Panc1 (cell line): Measurements from ENCODE around the gene FOXB2. TPM values are rescaled to one million over a fixed set of nuclear protein-coding genes. Genes with fewer than 3 reads are reported as not detected.

Source experiments
- ATAC-seq: fragments of 200-7000 bp; cut with Tn5 transposase; 2 replicates; pipeline ENCODE4 v1.9.1; 2020; ENCODE audit warnings: mild to moderate bottlenecking, moderate library complexity
- BruUV-seq: library from RNA; stranded (reverse); fragments of 400-500 nt; replicated peaks from 2 replicates; lab custom pipeline; 2021; lab: Mats Ljungman, UMichigan
- CTCF ChIA-PET: fragments of 300-600 bp; sonication (Branson Sonifier 250); formaldehyde crosslinking; loops from one replicate; lab custom pipeline; 2022; ENCODE audit warnings: antibody characterized with exemption; lab: Charles Lee
- POLR2A ChIA-PET: fragments of 300-600 bp; sonication (Branson Sonifier 250); formaldehyde crosslinking; loops from one replicate; lab custom pipeline; 2022; ENCODE audit warnings: antibody characterized with exemption; lab: Charles Lee
- DNase-seq: peaks from one replicate; pipeline ENCODE4 v3.0.0-alpha.2; 2010; ENCODE audit warnings: low read depth, low spot score
- H3K27ac ChIP-seq: 2 replicates; pipeline ENCODE4 v1.5.1; 2011; ENCODE audit warnings: mild to moderate bottlenecking, low read length, inconsistent platforms
- H3K27me3 ChIP-seq: fragments of 200-500 bp; sonication (Bioruptor generic); 2 replicates; pipeline ENCODE4 v1.6.0; 2014; ENCODE audit warnings: low read length, inconsistent platforms; ENCODE audit not compliant: control insufficient read depth, insufficient read depth
- H3K36me3 ChIP-seq: fragments of 200-500 bp; sonication (Bioruptor generic); 2 replicates; pipeline ENCODE4 v1.5.1; 2014; ENCODE audit warnings: inconsistent platforms, mild to moderate bottlenecking, low read length, moderate library complexity; ENCODE audit not compliant: control insufficient read depth, insufficient read depth
- H3K4me1 ChIP-seq: 2 replicates; pipeline ENCODE4 v1.5.1; 2011; ENCODE audit warnings: inconsistent platforms, mild to moderate bottlenecking, low read length, moderate library complexity; ENCODE audit not compliant: control insufficient read depth, insufficient read depth
- H3K4me3 ChIP-seq, 2 experiments: 2 replicates each; pipeline ENCODE4 v1.5.1; 2011 to 2012; ENCODE audit warnings: low read depth in 2 of 2, low read length in 2 of 2, mild to moderate bottlenecking in 2 of 2, inconsistent platforms in 1 of 2, moderate library complexity in 1 of 2
- H3K9me3 ChIP-seq: fragments of 200-500 bp; sonication (Bioruptor generic); 2 replicates; pipeline ENCODE4 v1.5.1; 2014; ENCODE audit warnings: low read depth, mild to moderate bottlenecking, inconsistent platforms, low read length, moderate library complexity; ENCODE audit not compliant: control insufficient read depth, insufficient read depth
- CTCF ChIP-seq: fragments of 450-650 bp; IDR thresholded peaks from 2 replicates; pipeline ENCODE4 v1.5.1; 2017; ENCODE audit warnings: mild to moderate bottlenecking
- POLR2AphosphoS5 ChIP-seq: IDR thresholded peaks from 2 replicates; pipeline ENCODE4 v1.6.1; 2012; ENCODE audit warnings: mild to moderate bottlenecking, low read depth, low read length, moderate library complexity
- REST ChIP-seq, 2 experiments: IDR thresholded peaks; 2 replicates each; pipeline ENCODE4 v1.6.1; 2011 to 2012; ENCODE audit warnings: low read depth in 2 of 2, control low read depth in 1 of 2, low read length in 1 of 2, mild to moderate bottlenecking in 1 of 2, moderate library complexity in 1 of 2; ENCODE audit not compliant: insufficient read depth in 1 of 2
- SIN3A ChIP-seq: IDR thresholded peaks from 2 replicates; pipeline ENCODE4 v1.6.1; 2012; ENCODE audit warnings: low read depth, mild to moderate bottlenecking, low read length, moderate library complexity, borderline replicate concordance; ENCODE audit not compliant: insufficient read depth
- TCF7L2 ChIP-seq: IDR thresholded peaks from 2 replicates; pipeline ENCODE4 v1.6.1; 2011; ENCODE audit warnings: mild to moderate bottlenecking, low read depth, low read length, inconsistent platforms
- in situ Hi-C: cut with HindIII; loops from 2 replicates; pipeline ENCODE4 v1.10.0; 2016; ENCODE audit warnings: low sequenced_read_pairs, low pct_unique_long_range_greater_than_20kb
- intact Hi-C: fragments of 100-400 bp; cut with micrococcal nuclease; formaldehyde crosslinking; loops from one replicate; pipeline ENCODE4 v1.10.0; 2022; ENCODE audit not compliant: unreplicated experiment
- total RNA-seq: library from RNA; stranded (reverse); gene quantifications from one replicate; pipeline ENCODE4 v1.2.1, GENCODE V29; 2021; ENCODE audit not compliant: unreplicated experiment

The FOXB2 gene
- total RNA-seq, 1 experiment from 2014 or later = not detected

GRCh38 chr9:76999261-76999660, 20.2 kb upstream of the FOXB2 start:
- in situ Hi-C loops = no loop called here
- Histone ChIP-seq H3K27ac (no peak overlapping the region), H3K4me3 (no peak overlapping the region), H3K36me3 (no peaks in the 10 kb centered on the region), H3K4me1 (no peaks in the 10 kb centered on the region), H3K27me3 (no peaks in the 10 kb centered on the region), H3K9me3 (no peaks in the 10 kb centered on the region)
- BruUV-seq = no TSS peak
- ChIA-PET CTCF (no interaction called here), POLR2A (no interaction called here)
- TF ChIP-seq TCF7L2 (no peak), SIN3A (no peak), CTCF (no peak), REST (IDR thresholded peaks at IDR 0.05; ENCODE audit: insufficient read depth in 1 of 2, low read depth in 2 of 2, low read length in 1 of 2) (no peak), POLR2AphosphoS5 (no peak)
- DNase-seq (no peak), ATAC-seq (no peak)
- intact Hi-C loops = no loop called here

DNA sequence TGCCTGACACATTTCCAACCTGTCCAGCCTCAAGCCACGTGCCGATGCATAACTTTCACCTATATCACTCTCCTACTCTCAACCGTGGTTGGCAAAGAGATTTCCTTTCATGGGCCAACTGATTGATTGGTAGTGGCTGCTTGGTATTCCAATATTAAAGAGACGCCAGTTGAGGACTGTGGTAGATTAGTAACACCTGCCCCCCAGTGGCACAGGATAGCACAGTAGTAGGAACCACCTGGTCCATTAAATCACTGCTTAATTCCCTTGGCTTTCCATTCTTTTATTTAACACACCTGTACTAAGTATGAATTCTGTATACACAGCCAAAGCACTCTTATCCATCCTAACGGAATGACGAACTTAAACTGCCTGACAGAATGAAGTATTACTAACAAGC, 19.1 kb upstream of the FOXB2 start:
- no TSS peak for BruUV-seq
- Histone ChIP-seq H3K27ac (no peak overlapping the region), H3K9me3 (no peaks in the 10 kb centered on the region), H3K27me3 (no peaks in the 10 kb centered on the region), H3K36me3 (no peaks in the 10 kb centered on the region), H3K4me1 (no peaks in the 10 kb centered on the region), H3K4me3 (no peak overlapping the region)
- ChIA-PET CTCF (no interaction called here), POLR2A (no interaction called here)
- in situ Hi-C loops = no loop called here
- intact Hi-C loops = no loop called here
- TF ChIP-seq REST (IDR thresholded peaks at IDR 0.05; ENCODE audit: insufficient read depth in 1 of 2, low read depth in 2 of 2, low read length in 1 of 2) = no peak
- ATAC-seq (no peak), DNase-seq (no peak)
